Measurements from ENCODE around the gene ADAMTS9. TPM values are rescaled to one million over a fixed set of nuclear protein-coding genes. Genes with fewer than 3 reads are reported as not detected.

Gene ADAMTS9
- total RNA-seq, 1 donor from 2014 or later: 19.9 TPM

DNA sequence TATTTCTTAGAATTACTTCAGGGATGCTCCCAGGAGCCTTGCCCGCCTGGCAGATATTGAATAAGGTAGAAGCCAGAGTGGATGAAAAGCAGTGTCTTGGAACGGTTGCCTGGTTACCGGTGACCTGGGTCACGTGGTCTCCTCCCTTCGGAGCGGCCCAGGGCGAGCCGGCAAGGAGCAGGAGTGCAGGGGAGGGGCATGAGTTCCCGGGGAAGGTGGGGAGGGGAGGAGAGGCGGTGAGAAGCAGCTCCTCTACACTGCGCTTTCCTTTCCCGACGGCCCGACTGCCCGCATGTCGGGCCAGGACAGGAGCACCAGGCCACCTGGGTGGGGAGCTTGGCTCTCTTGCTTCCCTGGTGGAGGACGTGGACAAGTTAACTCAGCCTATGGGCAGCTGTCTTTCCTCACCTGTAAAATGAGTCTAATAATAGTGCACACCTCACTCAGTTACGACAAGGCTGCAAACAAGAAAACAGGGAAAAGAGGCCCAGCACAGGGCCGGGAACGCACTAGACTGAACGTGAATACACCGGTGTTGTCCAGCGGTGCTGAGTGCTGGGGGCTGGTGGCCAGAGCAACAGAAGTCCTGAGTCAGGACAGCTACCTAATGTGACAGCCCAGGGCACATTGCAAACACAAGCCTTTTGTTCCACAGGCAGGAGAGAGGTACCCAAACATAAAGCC is 198.3 kb downstream of the ADAMTS9 start:
- DNase-seq (ENCODE audit: missing footprints) (no peak), ATAC-seq (peak; percentile 37)
- intact Hi-C loops (cut with DNase I): loop anchor here (10.0 kb wide), 1 partner anchor 1145 kb away; no protein-coding TSS in a partner anchor

DNA sequence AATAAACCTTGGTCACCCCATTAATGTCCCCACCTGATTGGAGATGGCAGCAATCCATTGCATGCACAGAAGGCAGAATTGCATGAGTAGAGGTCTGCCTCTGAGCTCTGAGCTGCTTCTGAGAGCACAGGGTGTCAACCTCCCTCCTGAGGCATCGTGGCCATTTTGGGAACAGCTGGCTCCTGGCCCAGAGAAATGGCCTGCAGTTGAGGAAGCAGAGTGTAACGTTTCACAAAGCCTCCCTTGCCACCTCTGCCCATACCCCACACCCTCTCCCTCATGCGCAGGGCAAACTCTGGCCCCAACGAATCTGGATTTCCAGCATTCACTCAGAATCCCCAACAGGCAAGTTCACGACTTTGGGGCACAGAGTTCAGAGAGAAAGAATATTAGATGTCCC is 198.9 kb downstream of the ADAMTS9 start:
- intact Hi-C loops (cut with DNase I): loop anchor here (10.0 kb wide), 1 partner anchor 1144 kb away; no protein-coding TSS in a partner anchor
- no peak for ATAC-seq
- DNase-seq (ENCODE audit: missing footprints): no peak

DNA sequence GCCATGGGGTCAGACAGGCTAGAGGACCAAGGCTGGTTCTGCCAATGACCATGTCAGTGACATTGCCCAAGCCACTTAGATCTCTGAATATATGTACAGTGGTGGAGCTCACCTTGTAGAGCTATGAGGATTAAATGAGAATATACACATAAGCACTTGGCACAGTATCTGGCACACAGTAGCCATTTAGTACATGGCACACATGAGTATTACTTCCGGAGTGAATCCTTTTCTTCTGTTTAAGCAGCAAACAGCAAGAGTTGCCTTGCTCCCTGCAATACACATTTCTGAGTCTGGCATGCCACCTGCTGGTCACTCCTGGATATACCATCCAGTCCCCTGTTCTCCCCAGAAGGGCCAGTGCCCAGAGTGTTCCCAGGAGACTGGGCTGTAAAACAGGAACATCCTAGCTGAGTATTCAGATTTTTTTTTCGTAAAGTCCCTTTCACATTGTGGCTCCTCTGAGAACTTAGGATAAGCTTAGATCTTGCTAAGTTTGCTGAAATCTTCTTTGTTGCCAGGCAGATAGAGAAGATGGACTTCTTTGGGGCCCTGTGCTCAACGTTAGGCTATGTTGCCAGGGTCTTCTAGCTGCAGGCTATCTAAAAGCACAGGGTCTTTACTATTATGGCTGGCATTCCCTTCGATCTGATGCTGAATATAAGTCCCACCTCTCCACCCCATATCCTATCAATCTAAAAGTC is 203.4 kb downstream of the ADAMTS9 start:
- intact Hi-C loops (cut with DNase I): loop anchor here (2.0 to 10.0 kb wide), 3 partner anchors 87 to 1140 kb away; no protein-coding TSS in a partner anchor
- ATAC-seq (peak; percentile 94), DNase-seq (ENCODE audit: missing footprints) (no peak)

DNA sequence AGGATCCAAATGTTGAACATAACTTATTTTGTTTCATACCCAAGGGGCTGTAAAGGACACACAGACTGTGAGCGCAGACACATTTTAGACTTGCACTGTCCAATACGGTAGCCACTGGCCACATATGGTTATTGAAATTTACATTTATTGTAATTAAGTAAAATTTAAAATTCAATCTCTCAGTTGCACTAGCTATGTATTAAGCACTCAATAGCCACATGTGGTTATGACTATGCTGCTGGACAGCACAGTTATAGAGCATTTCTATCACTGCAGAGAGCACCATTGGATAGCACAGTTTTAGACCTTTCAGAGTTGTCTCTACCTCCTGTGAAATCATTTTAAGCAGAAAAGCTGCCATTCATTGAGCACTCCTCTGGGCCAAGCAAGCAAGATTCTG is 204.3 kb downstream of the ADAMTS9 start:
- intact Hi-C loops (cut with DNase I): loop anchor here (5.0 to 10.0 kb wide), 2 partner anchors 86 to 1139 kb away; no protein-coding TSS in a partner anchor

DNA sequence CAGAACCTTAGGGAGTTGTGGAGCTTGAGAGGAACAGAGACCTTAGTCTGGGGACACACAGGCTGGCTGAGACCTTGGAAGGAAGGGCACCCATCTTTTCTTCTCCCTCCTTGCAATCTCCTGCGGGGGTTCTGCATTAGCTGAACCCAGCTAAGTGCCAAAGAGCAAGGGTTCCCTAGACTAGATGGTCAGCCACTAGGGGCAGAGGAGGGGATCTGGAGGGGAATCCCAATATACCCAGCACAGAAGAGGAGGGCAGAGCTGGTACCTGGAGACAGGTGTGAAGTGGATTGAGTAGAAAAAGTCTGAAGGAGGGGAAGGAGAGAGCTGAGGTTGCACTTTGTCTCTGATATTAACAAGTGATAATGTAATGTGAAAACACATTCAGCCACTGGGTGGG is 212.8 kb downstream of the ADAMTS9 start:
- intact Hi-C loops (cut with DNase I): no loop called here
- ATAC-seq: no peak

More for the DNA sequence above, 204.3 kb downstream of the ADAMTS9 start:
- DNase-seq (ENCODE audit: missing footprints) (no peak), ATAC-seq (no peak)

DNA sequence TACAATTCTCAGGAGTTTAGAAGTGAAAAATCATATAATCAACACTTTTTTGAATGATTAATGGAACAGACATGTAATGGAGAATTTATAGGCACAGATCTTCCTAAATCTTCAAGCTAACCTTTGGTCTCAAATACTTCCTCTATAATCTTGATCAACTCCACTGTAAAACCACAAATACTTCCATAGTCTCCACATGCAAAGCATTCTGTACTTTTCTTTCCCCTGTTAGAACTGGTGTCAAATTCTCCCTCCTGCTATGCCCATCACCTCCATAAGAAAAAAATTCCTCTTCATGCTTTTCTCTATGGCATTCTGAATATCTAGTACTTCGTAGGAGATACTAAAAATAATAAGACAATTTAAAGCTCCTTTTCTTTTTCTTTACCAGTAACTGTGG is 214.3 kb downstream of the ADAMTS9 start:
- intact Hi-C loops (cut with DNase I): no loop called here
- ATAC-seq: no peak
- no peak for DNase-seq (ENCODE audit: missing footprints)

More for the DNA sequence above, 212.8 kb downstream of the ADAMTS9 start:
- no peak for DNase-seq (ENCODE audit: missing footprints)

DNA sequence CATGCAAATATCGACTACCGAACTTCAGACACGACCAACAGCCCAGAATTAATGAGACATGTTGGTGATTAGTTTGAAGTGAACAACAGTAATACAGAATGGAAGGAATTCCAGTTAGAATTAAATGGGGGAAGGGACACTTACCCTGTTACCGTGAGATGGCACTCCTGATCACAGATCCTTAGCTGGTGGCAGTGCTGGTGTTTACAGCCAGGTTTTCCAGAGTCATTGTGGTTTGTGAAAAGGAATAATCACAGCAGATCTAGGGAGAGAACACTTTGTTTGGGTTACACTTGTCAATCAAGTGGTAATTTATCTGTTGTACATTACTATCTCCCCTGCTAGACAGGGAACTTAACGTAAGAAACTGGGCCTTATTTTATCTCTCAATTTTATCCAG is 217.4 kb downstream of the ADAMTS9 start:
- intact Hi-C loops (cut with DNase I): no loop called here
- no peak for DNase-seq (ENCODE audit: missing footprints)

DNA sequence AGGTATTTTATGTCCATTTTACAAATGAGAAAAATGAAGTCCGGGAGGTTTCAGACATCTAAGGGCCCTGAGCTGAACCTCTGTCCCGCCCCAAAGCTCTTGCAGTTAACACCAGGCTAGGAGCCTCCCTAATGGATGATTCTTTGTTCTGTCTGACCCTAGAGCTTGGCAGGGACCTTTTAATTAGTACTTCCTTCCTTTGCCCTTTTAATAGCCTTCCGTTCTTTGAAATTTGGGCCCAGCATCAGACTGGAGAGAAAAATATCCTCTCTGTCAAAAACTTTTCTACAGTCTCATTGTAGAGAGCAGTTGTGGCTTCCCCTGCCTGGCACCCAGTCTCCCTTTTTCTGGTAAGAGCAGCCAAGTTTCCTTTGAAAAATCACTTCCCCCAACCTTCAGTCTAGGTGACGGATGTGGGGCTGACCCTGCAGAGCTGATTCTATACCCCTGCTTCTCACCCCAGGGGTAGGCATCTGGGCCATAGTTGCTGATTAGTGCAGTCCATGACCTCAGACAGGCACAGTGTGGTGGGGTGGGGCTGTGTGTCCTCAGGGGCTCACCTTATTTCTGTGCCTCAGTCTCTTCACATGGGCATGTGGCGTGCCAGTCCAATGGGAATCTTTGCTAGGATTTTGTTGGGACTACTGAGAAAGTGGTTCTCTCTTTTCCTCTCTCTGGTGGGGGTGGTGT is 220.4 kb downstream of the ADAMTS9 start:
- intact Hi-C loops (cut with DNase I): no loop called here
- DNase-seq (ENCODE audit: missing footprints): no peak
- ATAC-seq: no peak

More for the DNA sequence above, 217.4 kb downstream of the ADAMTS9 start:
- no peak for ATAC-seq

Data from Right ventricle myocardium inferior (tissue), 1 donor.